NAMALWA (cell line): ENCODE results near the gene TARS2.

ENCODE experiments used
- DNase-seq: peaks from one replicate; pipeline ENCODE4 v3.0.0-alpha.2; 2015; ENCODE audit warnings: low spot score

The TARS2 gene

GRCh38 chr1:150507912-150508864 is 21.0 kb downstream of the TARS2 start, which contains the start of gene ECM1:
TSS of gene ECM1 (plus strand) at chr1:150508109. CDS start at chr1:150508210, 101 bp downstream.
- no peak for DNase-seq

- no peak for DNase-seq
Measured at GRCh38 chr1:150508982-150509381, 21.8 kb downstream of the TARS2 start.

GRCh38 chr1:150511551-150511950 is 24.3 kb downstream of the TARS2 start:
- DNase-seq, result no peak

- no peak for DNase-seq
Measured at GRCh38 chr1:150511985-150512660, 24.9 kb downstream of the TARS2 start.

- DNase-seq, result no peak
Measured at GRCh38 chr1:150512846-150513245, 25.6 kb downstream of the TARS2 start.

GRCh38 chr1:150513351-150513791 is 26.2 kb downstream of the TARS2 start:
- DNase-seq, result peak; percentile 72

GRCh38 chr1:150514260-150514659 is 27.0 kb downstream of the TARS2 start:
- DNase-seq, result no peak

GRCh38 chr1:150514913-150515327 is 27.7 kb downstream of the TARS2 start:
- DNase-seq, result no peak

GRCh38 chr1:150515328-150516049 is 28.3 kb downstream of the TARS2 start, which contains the start of gene FALEC:
TSS of gene FALEC (plus strand) at chr1:150515752.
- peak; percentile 98 for DNase-seq

- peak; percentile 48 for DNase-seq
Measured at GRCh38 chr1:150516050-150516591, 28.9 kb downstream of the TARS2 start.

GRCh38 chr1:150516616-150517015 is 29.4 kb downstream of the TARS2 start:
- DNase-seq, result peak; percentile 70

- no peak for DNase-seq
Measured at GRCh38 chr1:150521196-150521968, 34.2 kb downstream of the TARS2 start.

- no peak for DNase-seq
Measured at GRCh38 chr1:150525348-150525747, 38.1 kb downstream of the TARS2 start.

- DNase-seq, result no peak
Measured at GRCh38 chr1:150528196-150528595, 41.0 kb downstream of the TARS2 start.

- no peak for DNase-seq
Measured at GRCh38 chr1:150529017-150529416, 41.8 kb downstream of the TARS2 start.

GRCh38 chr1:150530491-150531159 is 43.4 kb downstream of the TARS2 start:
- no peak for DNase-seq

- no peak for DNase-seq
Measured at GRCh38 chr1:150532860-150533259, 45.6 kb downstream of the TARS2 start.

- DNase-seq, result no peak
Measured at GRCh38 chr1:150534002-150534401, 46.8 kb downstream of the TARS2 start.

GRCh38 chr1:150535511-150536287 is 48.5 kb downstream of the TARS2 start:
- no peak for DNase-seq
